HG02642 (cell line): ENCODE results near the gene TSC1.

ENCODE experiments used
- ATAC-seq: cut with Tn5 transposase; IDR thresholded peaks from one replicate; pipeline ENCODE4 v1.9.1; 2021; ENCODE audit warnings: mild to moderate bottlenecking; ENCODE audit not compliant: unreplicated experiment, poor library complexity

TSC1 gene

GRCh38 chr9:132942541-132943182, 1.8 kb downstream of the TSC1 start:
- no peak for ATAC-seq

DNA sequence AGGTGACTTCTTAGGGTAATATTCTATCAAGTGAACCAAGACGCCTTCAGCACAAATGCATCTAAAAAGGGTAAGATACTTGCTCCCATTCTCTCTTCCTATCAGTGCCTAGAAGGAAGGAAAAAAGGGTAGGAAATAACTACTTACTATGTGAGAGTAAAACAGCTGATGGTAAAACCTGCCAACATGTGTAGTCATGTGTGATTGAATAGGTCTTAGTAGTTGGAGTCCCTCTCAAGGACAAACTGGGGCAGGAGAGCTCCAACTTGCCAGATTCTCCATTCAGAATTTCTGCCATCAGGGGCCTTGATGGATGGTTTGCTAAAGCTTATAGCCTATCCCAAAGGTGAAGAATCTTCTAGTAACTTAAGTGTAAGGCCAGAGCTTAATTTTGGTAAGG, 5.2 kb downstream of the TSC1 start:
- no peak for ATAC-seq

DNA sequence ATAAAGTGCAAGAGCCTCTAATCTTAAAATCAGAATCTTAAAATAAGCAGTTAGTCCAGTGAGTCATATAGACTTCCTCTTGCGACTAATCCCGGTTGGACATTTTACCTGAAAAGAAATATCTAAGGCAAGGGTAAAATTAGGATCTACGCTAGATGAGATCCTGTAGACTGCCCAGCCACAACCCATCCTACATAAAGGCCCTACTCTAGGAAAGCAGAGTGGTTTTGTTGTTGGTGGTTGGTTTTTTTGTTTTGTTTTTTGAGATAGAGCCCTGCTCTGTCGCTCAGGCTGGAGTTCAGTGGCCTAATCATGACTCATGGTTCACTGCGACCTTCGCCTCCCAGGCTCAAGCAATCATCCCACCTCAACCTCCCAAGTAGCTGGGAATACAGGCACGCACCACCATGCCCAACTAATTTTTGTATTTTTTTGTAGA, 6.9 kb downstream of the TSC1 start:
- ATAC-seq = no peak

- no peak for ATAC-seq
Measured at GRCh38 chr9:132935026-132935425, 9.4 kb downstream of the TSC1 start.

DNA sequence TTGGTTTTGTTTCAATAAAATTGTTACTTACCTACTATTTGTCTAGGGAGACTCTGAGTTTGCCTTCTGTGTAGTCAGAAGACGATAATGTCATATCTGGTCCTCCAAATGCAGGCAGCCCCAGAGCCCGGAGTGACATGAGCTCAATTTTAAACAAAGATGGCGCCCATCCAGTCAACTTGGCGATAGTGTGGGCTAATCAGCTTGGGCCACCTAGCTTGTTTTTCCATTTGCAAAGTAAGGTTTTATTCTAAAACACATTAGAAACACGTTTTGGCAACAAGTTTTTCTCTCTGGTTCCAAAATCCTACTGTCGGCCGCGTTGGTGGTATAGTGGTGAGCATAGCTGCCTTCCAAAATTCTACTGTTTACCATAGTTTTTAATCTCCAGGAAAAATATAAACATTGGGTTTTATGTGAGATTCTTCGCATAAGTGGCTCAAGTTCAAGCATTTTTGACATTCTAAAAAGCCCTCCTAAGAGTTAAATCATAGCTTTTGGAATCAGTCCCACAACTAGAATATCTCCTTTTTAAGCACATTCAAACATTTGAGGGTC, 13.2 kb downstream of the TSC1 start:
- ATAC-seq = no peak

DNA sequence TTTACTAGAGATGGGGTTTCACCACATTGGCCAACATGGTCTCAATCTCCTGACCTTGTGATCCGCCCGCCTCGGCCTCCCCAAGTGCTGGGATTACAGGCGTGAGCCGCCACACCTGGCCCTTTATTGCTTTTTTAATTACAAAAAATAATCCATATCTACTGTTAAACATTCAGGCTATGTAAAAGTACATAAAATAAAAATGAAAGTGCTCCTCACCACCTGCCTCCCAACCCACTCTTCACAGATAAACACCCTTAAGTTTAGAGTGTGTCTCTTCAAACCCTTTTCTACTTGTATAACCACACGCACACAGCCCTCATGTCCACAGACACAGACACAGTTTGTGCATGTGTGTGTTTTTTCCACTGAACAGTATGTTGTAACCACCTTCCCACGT, 16.7 kb downstream of the TSC1 start:
- no peak for ATAC-seq

DNA sequence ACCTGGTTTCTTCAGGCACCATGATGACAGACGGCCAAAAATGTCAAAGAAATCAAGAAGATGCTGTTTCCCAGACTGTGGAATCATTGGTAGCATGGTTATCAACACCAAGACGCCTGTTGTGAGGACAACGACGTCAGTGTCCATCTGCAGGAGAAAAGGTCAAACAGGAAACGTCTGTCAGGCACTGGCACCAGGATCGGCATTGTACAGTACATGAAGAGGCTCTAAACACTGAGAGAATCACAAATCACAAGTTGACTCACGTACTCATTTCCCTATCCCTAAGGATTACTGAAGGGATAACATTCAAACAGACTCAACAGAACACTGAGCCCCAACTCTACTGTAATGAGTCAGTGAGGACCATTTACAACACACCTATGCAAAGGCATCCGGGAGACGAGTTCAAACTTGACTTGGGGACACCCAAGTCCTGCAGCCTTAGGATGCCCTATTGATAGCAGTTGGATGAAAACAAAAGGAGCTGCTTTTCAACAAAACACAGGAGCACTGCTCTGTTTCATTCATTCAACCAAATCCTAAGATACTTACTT, 21.0 kb downstream of the TSC1 start:
- no peak for ATAC-seq

DNA sequence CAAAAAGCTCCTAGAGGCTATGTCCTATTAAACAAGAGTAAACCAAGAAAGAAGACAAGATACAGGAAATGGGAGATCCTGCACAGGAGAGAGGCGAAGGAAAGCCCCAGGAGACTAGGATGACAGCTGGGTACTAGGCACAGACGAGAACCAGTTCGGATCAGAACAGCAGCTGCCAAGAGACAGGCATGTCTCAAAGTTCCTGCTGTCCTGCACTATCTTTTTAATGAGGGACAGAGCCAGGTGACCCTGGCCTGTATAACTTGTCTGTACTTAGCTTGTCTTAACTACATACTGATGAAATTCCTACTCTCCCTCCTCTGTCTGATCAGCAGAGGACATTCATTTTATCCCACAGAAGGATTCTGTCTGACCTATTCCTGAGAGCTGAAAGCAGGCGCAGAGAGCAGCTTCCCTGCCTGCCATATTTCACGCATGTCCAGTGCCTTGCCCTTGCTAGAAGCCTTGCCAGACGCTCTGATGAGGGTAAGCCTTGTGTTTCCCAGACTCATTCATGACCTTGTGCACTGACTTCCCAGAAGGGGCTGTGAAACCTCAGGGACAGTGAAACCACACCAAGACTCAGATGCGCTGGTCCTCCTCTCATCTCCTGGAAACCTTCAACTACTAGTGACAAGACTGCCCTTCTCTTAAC, 24.7 kb downstream of the TSC1 start:
- no peak for ATAC-seq

- no peak for ATAC-seq
Measured at GRCh38 chr9:132914924-132915323, 29.5 kb downstream of the TSC1 start.

- ATAC-seq = no peak
Measured at GRCh38 chr9:132912131-132912530, 32.3 kb downstream of the TSC1 start.

GRCh38 chr9:132910376-132910775, 34.0 kb downstream of the TSC1 start:
- no peak for ATAC-seq

DNA sequence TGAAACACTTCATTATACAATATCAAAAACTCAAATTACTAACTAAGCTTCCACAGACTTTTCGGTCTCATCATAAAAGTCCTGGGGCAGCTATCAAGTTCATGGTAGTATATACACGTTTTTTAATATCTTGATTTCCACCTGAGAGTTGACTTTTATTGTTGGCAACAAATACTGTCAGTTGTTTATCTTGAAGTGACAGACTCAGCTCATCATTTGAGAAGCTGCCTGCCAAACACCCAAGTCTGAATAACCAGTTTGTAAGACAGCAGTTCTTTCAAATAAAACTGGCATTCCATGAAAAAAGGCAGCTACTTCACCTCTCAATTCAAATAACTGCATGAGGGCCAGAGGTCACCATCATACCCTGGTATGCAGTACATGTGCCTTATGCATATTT, 35.1 kb downstream of the TSC1 start:
- no peak for ATAC-seq

- no peak for ATAC-seq
Measured at GRCh38 chr9:132908635-132909034, 35.8 kb downstream of the TSC1 start.

GRCh38 chr9:132905726-132906125, 38.7 kb downstream of the TSC1 start:
- ATAC-seq = no peak

GRCh38 chr9:132903574-132904492, 40.6 kb downstream of the TSC1 start:
- ATAC-seq = no peak

DNA sequence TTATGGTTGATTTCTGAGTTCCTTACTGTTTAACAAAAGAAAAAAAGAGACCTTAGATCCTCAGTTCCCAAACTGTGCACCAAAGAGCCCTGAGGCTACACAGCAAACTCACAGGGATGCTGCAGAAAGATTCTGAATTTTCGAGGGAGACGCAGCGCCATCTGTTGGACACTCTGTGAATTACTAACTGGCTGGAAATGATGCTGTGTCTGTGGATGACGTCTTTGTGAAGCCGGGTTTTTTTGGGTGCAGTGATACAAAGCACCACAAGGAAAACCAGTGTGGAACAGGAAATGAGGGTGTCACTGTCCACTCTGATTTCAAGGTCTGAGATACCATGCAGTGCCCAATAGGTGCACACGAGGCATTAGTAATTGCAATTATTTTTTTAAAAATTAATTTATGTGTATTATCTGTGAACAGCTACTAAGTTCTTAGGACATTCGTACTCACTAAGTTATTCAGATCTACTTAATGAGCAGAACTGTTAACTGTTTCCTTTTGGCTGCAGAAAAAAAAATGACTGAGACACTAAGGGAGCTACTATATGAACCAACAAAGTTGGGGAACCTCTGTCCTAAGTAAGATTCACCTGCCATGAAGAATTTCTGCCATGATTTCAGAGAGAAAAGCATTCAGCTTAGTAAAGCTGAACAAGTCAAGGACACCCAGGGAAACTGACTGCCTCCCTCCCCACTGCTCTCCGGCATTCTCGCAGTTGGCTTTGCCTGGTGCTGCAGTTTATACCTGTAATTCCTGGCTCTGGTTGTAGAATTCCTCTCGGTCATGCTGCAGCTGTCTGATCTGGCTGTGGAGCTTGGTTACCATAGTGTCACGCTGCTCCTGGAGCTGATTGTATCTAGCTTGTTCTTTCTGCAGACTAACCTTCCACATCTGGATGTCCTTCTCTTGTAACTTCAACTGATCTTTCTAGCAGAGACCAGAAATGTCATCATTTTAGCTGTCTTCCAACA, 42.3 kb downstream of the TSC1 start:
- no peak for ATAC-seq

GRCh38 chr9:132898051-132898450, 46.4 kb downstream of the TSC1 start:
- ATAC-seq = no peak

GRCh38 chr9:132896906-132897305, 47.5 kb downstream of the TSC1 start:
- ATAC-seq = no peak

GRCh38 chr9:132896264-132896663, 48.2 kb downstream of the TSC1 start:
- ATAC-seq = no peak
